ENCODE data around the gene MXD4.
"Not testable (repeated sequence)": the region's sequence is repeated elsewhere in the genome, so short reads cannot be mapped to it uniquely, and the experiment has no call there.

Gene MXD4

DNA sequence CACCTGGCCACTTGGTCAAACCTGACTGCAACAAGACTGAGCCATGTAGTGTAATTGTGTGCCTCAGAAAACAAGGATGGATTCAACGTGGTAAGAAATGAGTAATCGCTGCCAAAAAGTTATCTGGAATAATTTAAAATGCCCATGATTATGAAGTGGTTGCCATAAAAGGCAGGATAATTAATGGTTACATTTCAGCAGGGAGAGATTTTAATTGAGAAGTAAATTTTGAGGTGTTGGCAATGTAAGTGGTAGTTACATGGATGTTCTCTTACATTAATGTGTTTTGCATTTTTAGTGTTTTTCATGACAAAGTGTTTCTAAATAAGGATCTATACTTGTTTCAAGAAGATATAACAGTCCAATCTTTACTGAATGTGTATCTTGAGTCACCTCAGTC lies 35.6 kb downstream of the MXD4 start:
- TF ChIP-seq, protein P1, sequence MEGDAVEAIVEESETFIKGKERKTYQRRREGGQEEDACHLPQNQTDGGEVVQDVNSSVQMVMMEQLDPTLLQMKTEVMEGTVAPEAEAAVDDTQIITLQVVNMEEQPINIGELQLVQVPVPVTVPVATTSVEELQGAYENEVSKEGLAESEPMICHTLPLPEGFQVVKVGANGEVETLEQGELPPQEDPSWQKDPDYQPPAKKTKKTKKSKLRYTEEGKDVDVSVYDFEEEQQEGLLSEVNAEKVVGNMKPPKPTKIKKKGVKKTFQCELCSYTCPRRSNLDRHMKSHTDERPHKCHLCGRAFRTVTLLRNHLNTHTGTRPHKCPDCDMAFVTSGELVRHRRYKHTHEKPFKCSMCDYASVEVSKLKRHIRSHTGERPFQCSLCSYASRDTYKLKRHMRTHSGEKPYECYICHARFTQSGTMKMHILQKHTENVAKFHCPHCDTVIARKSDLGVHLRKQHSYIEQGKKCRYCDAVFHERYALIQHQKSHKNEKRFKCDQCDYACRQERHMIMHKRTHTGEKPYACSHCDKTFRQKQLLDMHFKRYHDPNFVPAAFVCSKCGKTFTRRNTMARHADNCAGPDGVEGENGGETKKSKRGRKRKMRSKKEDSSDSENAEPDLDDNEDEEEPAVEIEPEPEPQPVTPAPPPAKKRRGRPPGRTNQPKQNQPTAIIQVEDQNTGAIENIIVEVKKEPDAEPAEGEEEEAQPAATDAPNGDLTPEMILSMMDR (conservative IDR thresholded peaks at IDR 0.05; ENCODE audit: low read depth, low read length): no peak
- no peak for DNase-seq (ENCODE audit: low read depth)
- H3K4me3 ChIP-seq (ENCODE audit: low read depth, low read length): no peak overlapping the region

DNA sequence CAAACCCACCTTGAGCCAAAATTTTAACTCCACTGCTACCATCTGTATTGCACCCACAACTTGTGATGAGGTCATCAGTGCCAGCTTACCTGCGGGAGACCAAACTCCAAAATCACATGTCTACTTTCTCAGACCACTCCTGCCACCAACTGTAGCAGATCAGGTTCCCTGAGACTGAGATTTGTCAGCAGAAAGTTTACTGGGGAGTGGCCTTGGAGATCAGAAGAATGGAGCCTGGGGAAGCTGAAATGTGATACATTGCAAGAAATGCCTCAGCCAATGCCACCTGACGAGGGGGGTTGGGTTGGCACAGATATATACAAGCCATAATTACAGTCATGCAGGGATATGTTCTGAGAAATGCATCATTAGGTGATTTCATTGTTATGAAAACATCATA lies 39.1 kb downstream of the MXD4 start:
- no peak overlapping the region for H3K4me3 ChIP-seq (ENCODE audit: low read depth, low read length)
- TF ChIP-seq, protein P1 (conservative IDR thresholded peaks at IDR 0.05; ENCODE audit: low read depth, low read length): no peak
- no peak for DNase-seq (ENCODE audit: low read depth)

DNA sequence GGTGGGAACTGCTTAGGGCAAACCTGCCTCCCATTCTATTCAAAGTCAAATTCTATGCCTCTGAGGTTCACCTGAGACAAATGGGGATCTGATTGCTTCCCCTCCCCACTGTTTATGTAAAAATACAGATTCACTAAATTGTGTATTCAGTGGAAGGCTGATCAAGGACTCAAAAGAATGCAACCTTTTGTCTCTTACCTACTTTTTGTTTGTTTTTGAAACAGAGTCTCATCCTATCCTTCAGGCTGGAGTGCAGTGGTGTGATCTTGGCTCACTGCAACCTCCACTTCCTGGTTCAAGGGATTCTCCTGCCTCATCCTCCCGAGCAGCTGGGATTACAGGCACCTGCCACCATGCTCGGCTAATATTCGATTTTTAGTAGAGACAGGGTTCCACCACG lies 40.5 kb downstream of the MXD4 start:
- H3K4me3 ChIP-seq (ENCODE audit: low read depth, low read length); DNase-seq (ENCODE audit: low read depth): not testable (repeated sequence)

DNA sequence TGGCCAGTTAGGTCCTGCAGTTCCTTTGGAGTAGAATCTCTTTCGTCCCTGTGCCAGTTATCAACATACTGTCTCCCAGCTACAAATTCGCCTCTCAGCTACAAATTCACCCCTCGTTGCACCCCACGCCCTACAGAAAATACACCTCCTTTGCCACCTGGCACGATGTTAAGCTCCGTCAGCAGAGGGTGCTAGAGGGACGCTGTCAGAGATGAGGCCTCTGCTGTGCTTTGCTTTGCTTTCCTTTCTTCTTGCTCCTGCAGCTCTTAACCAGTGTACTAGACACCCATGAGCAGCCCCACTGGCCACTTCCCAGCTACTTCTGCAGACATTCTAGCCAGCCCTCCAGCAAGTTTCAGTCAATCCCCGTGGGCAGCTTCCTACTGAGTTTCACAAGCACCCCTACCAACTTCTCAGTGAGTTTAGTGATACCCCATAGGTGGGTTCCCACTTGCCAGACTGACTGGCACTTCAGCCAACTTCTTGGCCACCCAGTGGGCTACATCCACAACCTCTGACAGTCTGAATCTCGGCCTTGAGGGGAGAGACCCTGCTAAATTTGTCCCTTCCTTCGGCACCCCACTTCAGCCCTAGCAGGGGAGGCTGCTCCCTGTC lies 41.8 kb downstream of the MXD4 start:
- no peak overlapping the region for H3K4me3 ChIP-seq (ENCODE audit: low read depth, low read length)
- DNase-seq (ENCODE audit: low read depth): peak; percentile 82
- TF ChIP-seq, protein P1 (conservative IDR thresholded peaks at IDR 0.05; ENCODE audit: low read depth, low read length): peak; percentile 97

DNA sequence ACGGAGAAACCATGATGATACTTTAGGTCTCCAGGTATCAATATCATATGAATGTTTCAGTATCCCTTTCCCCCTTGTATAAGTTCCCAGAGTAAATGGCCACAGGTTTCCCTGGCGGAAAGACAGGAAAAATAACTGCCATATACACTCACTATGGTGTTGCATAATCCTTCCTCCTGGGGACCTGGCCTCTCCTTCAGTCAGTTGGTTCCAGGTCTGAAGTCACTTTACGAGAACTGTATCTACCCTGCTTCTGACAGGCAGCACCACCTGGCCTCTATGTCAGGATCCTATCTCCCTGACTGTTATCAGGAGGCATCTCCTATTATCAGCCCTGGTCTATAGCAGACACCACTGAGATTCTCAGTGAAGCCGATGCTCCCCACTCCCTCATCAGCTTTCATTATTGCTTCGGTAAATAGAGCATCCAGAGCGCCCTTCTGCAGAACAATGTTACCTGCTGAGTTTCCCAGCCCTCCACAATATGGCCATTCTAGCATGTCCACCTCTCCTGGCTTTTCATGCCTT lies 42.6 kb downstream of the MXD4 start:
- H3K4me3 ChIP-seq (ENCODE audit: low read depth, low read length): no peak overlapping the region
- DNase-seq (ENCODE audit: low read depth): no peak
- TF ChIP-seq, protein P1 (conservative IDR thresholded peaks at IDR 0.05; ENCODE audit: low read depth, low read length): no peak

DNA sequence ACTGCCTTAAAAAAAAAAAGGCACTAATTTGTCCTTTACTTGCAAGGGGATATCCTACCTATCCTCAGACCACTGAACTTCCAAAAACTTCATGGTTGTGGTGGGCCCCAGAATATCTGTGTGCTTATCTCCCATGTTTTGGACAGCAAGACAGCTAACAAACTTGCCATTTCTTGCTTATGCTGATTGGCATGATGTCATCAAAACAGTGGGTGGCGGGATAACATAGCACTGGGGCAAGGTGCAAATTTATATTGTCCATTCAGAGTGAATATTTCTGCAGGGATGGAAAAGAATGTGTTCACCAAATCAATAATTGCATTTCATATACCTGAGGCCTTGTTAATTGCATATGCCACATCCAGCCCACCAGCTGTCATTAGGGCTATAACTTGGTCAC lies 43.5 kb downstream of the MXD4 start:
- no peak for DNase-seq (ENCODE audit: low read depth)
- H3K4me3 ChIP-seq (ENCODE audit: low read depth, low read length): no peak overlapping the region
- TF ChIP-seq, protein P1 (conservative IDR thresholded peaks at IDR 0.05; ENCODE audit: low read depth, low read length): no peak

DNA sequence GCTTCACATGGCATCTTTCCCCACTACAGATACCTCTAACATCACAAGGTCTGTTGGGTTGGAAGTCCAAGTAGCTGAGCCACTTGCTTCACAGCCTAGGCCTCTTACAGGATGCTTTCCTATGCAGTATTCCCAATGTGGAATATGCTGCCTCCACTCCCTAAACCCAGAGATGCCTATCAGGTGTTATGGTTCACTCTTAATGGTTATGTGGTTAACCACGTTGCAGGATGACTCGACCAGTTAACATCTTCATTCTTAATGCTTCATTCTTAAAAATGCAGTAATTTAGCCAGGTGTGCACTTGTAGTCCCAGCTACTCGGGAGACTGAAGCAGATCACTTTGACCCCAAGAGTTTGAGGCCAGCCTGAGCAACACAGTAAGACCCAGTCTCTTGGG lies 44.2 kb downstream of the MXD4 start:
- H3K4me3 ChIP-seq (ENCODE audit: low read depth, low read length): no peak overlapping the region
- peak; percentile 22 for DNase-seq (ENCODE audit: low read depth)
- TF ChIP-seq, protein P1 (conservative IDR thresholded peaks at IDR 0.05; ENCODE audit: low read depth, low read length): no peak
